Measurements from ENCODE around the gene ANKRD34A. TPM values are rescaled to one million over a fixed set of nuclear protein-coding genes. Genes with fewer than 3 reads are reported as not detected.

Gene ANKRD34A
- 0.28 and 0.49 TPM in 2 replicates for total RNA-seq

DNA sequence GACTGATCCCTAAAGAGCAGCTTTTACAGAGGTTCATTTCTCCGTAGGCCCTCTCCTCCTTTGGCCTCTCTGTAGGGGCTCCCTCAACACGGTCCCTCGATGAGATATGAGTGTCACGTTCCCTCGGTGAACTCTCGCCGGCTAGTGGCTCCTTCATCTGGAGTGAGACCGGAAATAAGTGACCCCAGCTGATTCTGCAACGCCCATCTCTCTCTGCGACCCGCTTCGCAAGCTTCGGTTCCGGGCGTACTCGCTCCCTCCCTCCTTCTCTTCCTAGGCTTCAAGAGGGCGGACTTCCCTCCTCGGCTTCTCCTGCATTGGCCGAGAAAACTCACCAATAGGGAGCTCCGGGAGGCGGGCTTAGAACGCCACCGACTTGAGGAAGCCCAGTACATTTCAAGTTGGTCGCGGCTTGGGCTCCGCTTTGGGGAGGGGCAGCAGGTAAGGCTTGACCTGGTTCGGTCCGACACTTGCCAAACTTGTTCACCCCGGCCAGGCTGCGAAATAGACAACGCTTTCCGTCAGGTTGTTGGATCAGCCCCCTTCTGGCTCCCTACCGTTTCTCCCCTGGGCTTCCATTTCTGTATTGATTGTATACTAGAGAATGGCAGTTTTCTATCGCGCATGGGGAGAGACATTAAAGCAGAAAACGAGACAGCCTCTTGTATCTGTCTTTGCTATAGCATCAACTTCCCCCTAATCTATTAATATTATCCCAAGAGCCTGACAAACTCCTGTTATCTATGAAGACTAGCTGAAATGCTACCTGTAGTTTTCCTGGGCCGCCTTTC lies at the start of gene ANKRD34A, which contains the start of gene POLR3GL:
TSS of gene ANKRD34A (minus strand) at position 248 of the 791 bp plus-strand sequence. CDS start 2,816 bp downstream, outside the sequence.
TSS of gene POLR3GL (plus strand) at position 363 of the 791 bp plus-strand sequence. CDS start 10,176 bp downstream, outside the sequence.

DNA sequence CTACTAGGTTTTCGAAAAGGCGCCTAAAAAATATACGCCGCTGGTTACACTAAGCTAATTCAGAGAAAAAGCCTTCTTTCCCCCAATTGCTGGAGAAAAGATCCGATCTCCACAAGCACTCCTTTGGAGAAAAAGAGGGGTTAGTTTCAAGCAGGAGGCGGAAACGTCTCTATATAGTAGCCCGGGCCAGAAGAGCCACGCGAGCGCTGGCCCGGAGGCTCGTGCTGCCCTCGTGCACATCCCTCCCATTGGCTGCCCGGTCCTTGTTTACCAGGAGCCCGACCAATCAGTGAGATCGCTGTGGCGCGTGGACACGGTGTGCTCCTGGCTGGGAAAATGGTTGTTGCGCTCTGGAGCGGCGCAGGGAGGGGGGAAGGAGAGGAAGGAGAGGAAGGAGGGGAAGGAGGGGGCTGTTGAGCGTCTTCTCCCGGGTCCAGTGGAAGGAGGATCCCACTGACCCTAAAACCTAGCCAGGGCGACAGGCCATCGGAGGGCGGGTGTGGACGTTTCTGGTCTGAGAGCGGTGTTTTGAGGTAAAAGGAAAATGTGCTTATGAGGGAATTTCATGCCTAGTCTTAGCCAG lies 32.1 kb upstream of the ANKRD34A start, which contains the start of gene TXNIP:
TSS of gene TXNIP (minus strand) at position 147 of the 583 bp plus-strand sequence. CDS start 313 bp downstream, outside the sequence.

DNA sequence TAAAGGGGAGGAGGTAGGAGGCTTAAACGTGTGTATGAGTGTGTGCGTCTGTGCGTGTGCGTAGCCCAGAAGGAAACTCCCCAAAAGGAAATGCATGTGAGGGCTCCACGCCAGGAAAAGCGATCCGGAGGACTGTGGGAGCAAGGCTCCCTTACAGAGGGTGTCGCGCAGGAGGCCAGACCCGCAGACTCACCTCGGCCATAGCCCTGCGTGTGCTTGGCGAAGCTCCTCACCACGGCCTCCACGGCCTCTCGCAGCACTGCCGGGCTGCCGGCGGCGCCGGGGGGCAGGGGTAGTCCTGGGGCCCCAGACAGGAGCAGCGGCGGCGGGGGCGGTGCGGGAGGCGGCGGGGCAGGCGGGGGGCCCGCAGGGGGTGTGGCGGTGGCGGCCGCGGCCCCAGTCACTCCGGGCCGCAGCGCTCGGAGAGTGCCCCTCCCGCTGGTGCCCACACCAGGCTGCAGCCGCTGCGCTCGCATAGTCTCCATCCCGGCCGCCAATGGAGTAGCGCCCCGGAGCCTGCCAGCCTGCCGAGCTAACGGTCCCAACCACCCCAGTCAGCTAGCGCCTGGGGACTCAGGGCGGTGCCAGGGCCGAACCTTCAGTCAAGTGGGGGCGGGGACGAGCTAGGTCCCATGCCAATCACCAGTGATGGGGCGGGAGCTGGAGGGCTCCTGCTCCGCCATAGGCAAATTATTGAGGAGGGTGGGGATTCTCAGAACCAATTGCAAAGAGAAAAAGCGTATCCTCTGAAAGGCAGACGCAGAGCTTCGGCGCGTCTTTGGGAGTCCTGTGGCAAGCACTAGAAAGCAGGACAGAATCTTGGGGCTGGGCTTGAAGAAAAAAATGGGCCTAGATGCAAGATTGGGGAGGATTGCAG lies 6.7 kb downstream of the ANKRD34A start, which contains the start of gene LIX1L:
TSS of gene LIX1L (minus strand) at position 575 of the 877 bp plus-strand sequence. CDS start at position 485, 90 bp downstream.

GRCh38 chr1:145927063-145927886 lies 37.1 kb downstream of the ANKRD34A start, which contains the start of gene RBM8A:
Gene RBM8A, minus strand, starts transcription at chr1:145927484. Its CDS starts 58 bp downstream, at chr1:145927426.

DNA sequence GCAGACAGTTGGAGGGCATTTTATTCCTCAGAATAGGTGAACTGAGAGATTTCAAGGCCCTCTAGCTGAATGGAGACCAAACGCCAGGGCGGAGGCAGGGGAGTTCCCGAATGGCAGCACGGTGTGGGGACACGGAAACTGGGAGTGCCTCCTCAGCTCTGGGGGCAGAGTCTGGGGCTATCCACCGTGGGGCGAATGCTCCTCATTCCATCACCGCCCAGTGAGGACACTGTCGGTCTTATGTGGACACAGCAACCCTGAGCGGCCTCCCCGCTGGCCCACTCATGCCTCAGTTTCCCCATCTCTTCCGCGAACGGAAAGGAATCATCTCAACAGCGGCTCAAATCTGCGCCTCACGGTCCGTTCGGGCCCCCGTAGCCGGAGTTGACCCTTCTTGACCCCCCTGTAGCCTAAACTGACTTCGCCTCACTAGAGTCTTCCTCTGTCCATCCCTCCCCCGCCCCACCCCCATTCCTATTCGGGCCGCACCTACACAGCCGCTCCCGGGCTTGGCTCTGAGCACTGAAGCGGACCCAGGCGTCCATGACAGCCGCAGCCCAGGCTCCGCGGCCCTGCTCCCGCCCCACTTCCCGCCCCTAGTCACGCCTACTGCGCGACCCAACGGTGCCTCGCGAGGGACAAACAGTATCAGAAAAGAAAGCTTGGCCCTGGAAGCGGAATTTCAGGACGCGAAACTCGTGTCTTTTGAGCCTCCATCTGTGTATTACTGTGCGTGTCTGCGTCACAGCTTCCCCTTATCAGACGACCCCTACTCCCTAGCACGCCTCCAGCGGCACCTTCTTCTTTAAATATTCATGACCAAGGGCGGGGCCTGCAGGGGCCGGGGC lies 46.0 kb downstream of the ANKRD34A start, which contains the start of gene PEX11B:
TSS of gene PEX11B (minus strand) at position 574 of the 848 bp plus-strand sequence. CDS start at position 545, 29 bp downstream.

Other genes with a start within 250 kb of the ANKRD34A start
- gene CD160, start 245.1 kb downstream of the ANKRD34A start, total RNA-seq = not detected in 2 replicates
- 4.0 and 5.9 TPM in 2 replicates for gene RNF115, start 140.5 kb downstream of the ANKRD34A start, total RNA-seq
- 21.5 and 26.1 TPM in 2 replicates for gene POLR3C, start 140.4 kb downstream of the ANKRD34A start, total RNA-seq
- gene NUDT17, start 118.9 kb downstream of the ANKRD34A start, total RNA-seq = 2.5 and 5.1 TPM in 2 replicates
- gene PIAS3, start 105.5 kb downstream of the ANKRD34A start, total RNA-seq = 36.7 and 53.5 TPM in 2 replicates
- 16.9 and 19.6 TPM in 2 replicates for gene ANKRD35, start 78.7 kb downstream of the ANKRD34A start, total RNA-seq
- 0.65 and 1.4 TPM in 2 replicates for gene ITGA10, start 54.5 kb downstream of the ANKRD34A start, total RNA-seq
- 28.5 and 31.9 TPM in 2 replicates for gene PEX11B, start 45.9 kb downstream of the ANKRD34A start, total RNA-seq
- 173 and 381 TPM in 2 replicates for gene RBM8A, start 37.1 kb downstream of the ANKRD34A start, total RNA-seq
- gene LIX1L, start 6.6 kb downstream of the ANKRD34A start, total RNA-seq = 11.7 and 11.8 TPM in 2 replicates
- 10.9 and 14.2 TPM in 2 replicates for gene POLR3GL, start 115 bp upstream of the ANKRD34A start, total RNA-seq
- gene TXNIP, start 32.0 kb upstream of the ANKRD34A start, total RNA-seq = 267 and 294 TPM in 2 replicates
- gene HJV, start 57.2 kb upstream of the ANKRD34A start, total RNA-seq = not detected in 2 replicates
- 0.09 and 0.28 TPM in 2 replicates for gene NBPF10, start 180.2 kb upstream of the ANKRD34A start, total RNA-seq